Spinal cord (tissue), 10 donors: ENCODE results near the gene ULBP1. TPM values are rescaled to one million over a fixed set of nuclear protein-coding genes. Genes with fewer than 3 reads are reported as not detected.
"Not testable (repeated sequence)": the region's sequence is repeated elsewhere in the genome, so short reads cannot be mapped to it uniquely, and the experiment has no call there.

Experiments used
- DNase-seq, 6 donors: peaks; one replicate each; pipeline versions ENCODE4 v3.0.0 to v3.0.0-alpha.2; 2013 to 2015; ENCODE audit warnings: low spot score in 6 of 6, low read depth in 4 of 6
- H3K27ac ChIP-seq: one replicate; pipeline ENCODE4 v1.5.1; 2013; ENCODE audit warnings: low read depth, low read length, control low read depth
- H3K27me3 ChIP-seq: one replicate; pipeline ENCODE4 v1.6.1; 2013; ENCODE audit warnings: low read length; ENCODE audit not compliant: control insufficient read depth, insufficient read depth
- H3K36me3 ChIP-seq: one replicate; pipeline ENCODE4 v1.6.1; 2013; ENCODE audit warnings: low read length; ENCODE audit not compliant: control insufficient read depth, insufficient read depth
- H3K4me1 ChIP-seq: one replicate; pipeline ENCODE4 v1.6.1; 2013; ENCODE audit warnings: low read length; ENCODE audit not compliant: control insufficient read depth, insufficient read depth
- H3K4me3 ChIP-seq: one replicate; pipeline ENCODE4 v1.5.1; 2013; ENCODE audit warnings: low read depth, low read length, control low read depth
- H3K9me3 ChIP-seq: one replicate; pipeline ENCODE4 v1.6.1; 2013; ENCODE audit warnings: low read length; ENCODE audit not compliant: control insufficient read depth, insufficient read depth
- WGBS: methylation state at CpG from one replicate; pipeline ENCODE4 v1.1.5; 2013; ENCODE audit warnings: missing lambda C conversion rate; ENCODE audit not compliant: insufficient coverage; 5-methylcytosine and 5-hydroxymethylcytosine counted together
- polyA plus RNA-seq, 2 donors: library from polyadenylated mRNA; unstranded; fragments of 120-200 nt; gene quantifications; one replicate each; pipeline ENCODE4 v1.2.1, GENCODE V29; 2013; ENCODE audit not compliant: insufficient read length in 2 of 2
- total RNA-seq, 2 donors: library from RNA; depleted of rRNA in 1 of 2; stranded (reverse); fragments of 120-200 nt in 1 of 2; fragments of >200 nt in 1 of 2; gene quantifications; one replicate each; pipeline versions ENCODE4 v1.2.3 to v1.2.4, GENCODE V29; 2013 to 2014
- donor health status: healthy.

ULBP1 gene
- total and polyA plus RNA-seq, 4 donors: 0.17 to 1.3 (median 0.50) TPM

DNA sequence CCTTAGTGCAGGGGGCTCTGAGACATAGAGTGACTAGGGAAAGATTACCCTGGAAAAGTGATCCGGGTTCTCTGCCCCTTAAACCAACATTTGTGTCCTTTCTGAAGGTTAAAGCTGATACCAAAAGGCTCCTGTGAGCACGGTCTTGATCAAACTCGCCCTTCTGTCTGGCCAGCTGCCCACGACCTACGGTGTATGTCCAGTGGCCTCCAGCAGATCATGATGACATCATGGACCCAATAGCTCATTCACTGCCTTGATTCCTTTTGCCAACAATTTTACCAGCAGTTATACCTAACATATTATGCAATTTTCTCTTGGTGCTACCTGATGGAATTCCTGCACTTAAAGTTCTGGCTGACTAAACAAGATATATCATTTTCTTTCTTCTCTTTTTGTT lies 15.1 kb upstream of the ULBP1 start:
- Histone ChIP-seq H3K36me3 (no peaks in the 10 kb centered on the region), H3K27ac (no peak overlapping the region), H3K4me3 (no peak overlapping the region), H3K4me1 (no peaks in the 10 kb centered on the region), H3K27me3 (peaks cover 45% of the 10 kb centered on the region), H3K9me3 (no peaks in the 10 kb centered on the region)
- 70% methylated on average over 5 of the region's 5 CpGs for WGBS
- DNase-seq: no peak

DNA sequence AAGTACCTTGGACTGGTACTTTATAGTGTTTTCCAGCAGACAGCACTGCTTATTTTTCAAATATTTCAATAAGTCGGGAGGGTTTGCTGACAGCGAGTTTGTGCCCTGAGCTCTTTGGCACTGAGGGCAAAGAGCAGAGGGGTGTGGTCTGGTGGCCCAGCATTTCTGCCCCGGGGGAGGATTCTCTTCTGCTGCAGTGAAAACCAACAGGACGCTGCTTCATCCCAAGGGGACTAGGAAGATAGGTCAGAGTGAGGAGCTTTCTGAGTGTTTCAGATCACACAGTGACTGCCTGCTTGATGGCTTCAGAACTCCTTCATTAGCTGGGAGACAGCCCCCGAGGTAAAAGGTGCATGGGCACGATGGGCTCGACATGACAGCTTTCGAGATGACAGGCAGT lies 13.3 kb upstream of the ULBP1 start:
- peaks cover 56% of the 10 kb centered on the region for H3K27me3 ChIP-seq
- WGBS: 48% methylated on average over 8 of the region's 8 CpGs

DNA sequence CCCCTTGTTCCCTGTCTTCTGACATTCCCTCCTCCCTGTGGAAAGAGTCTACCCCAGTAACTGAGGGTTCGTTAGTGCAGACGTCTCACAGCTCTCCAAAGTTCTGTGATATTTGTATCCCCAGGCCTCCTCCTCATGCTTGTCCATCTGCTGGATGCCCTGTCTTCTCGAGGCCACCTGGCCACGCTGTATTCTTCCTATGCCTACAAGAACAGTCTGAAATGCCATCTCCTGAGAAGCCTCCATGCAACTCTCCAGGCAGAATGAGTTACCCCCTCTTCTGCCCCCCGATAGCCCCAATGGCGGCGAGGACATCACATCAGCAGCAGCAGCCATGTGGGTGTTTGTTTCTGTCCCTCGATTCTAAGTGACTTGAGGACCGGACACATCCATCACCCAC lies 12.6 kb upstream of the ULBP1 start:
- WGBS: 60% methylated on average over 5 of the region's 9 CpGs
- Histone ChIP-seq H3K4me1 (peaks cover 4% of the 10 kb centered on the region), H3K36me3 (no peaks in the 10 kb centered on the region), H3K4me3 (no peak overlapping the region), H3K9me3 (no peaks in the 10 kb centered on the region), H3K27me3 (peaks cover 63% of the 10 kb centered on the region), H3K27ac (no peak overlapping the region)
- DNase-seq: no peak

More for the DNA sequence above, 13.3 kb upstream of the ULBP1 start:
- H3K36me3 ChIP-seq: no peaks in the 10 kb centered on the region
- H3K9me3 ChIP-seq: no peaks in the 10 kb centered on the region
- no peak overlapping the region for H3K4me3 ChIP-seq
- H3K27ac ChIP-seq: no peak overlapping the region
- H3K4me1 ChIP-seq: peaks cover 4% of the 10 kb centered on the region
- DNase-seq: no peak

DNA sequence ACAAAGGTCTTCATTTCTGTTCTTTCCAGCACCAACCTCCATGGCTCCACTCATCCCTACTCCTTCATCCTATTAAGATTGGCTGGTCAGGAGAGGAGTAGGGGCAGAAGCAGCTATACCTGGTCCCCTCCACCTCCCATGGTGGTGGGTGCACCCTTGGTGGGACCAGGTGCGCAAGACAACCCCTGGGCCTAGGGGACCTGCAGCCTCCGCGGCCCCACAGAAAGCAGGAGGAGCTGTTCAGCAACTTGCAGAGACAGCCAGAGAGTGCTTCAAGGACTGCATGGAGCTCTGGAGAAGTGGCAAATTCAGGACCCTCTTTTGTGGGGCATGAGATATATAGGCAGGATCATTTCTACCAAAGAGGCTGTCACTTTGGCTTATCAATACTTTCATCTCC lies 12.1 kb upstream of the ULBP1 start:
- H3K27ac ChIP-seq: no peak overlapping the region
- peaks cover 4% of the 10 kb centered on the region for H3K4me1 ChIP-seq
- no peaks in the 10 kb centered on the region for H3K36me3 ChIP-seq
- no peak overlapping the region for H3K4me3 ChIP-seq
- no peak for DNase-seq
- no peaks in the 10 kb centered on the region for H3K9me3 ChIP-seq
- 60% methylated on average over 3 of the region's 3 CpGs for WGBS
- H3K27me3 ChIP-seq: peaks cover 66% of the 10 kb centered on the region

DNA sequence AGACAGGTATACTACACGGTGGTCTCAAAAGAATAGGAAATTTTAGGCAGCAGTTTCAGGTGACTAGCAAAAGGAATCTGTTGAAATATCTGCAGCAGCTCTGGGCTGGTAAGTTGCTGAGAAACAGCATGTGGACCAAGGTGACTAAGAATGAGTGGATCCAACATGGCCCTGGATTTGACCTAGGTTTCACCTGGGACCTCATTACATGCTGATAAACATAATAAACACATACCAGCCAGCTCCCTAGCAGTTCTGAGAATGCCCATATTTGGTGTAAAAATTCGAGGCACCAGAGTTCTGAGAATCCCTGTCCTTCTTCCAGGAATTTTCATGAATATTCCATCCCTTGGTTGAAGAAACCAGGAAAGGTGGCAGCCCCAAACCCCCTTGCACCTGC lies 10.4 kb upstream of the ULBP1 start:
- WGBS: 44% methylated on average over 2 of the region's 2 CpGs
- DNase-seq: not testable (repeated sequence)

DNA sequence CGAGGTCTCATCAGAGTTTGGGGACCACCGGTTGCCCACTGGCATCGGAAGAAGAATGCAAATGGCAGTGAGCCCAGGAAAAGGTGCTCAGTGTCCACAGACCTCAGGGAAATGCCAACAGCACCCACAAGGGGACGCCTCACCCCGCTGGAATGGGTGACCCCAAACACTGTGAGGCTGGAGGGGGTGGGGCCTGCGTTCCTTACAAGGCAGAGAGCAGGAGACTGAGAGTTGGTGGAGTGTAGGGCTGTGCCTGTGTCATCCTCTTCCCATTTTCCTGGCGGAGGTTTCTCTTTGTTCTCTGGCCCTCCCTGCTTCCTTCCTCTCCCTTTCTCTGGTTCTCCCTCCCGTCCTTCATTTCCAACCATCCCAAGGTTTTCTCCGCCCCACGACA lies 9.8 kb upstream of the ULBP1 start:
- H3K4me1 ChIP-seq, DNase-seq, H3K9me3 ChIP-seq, H3K36me3 ChIP-seq, H3K4me3 ChIP-seq, H3K27ac ChIP-seq: not testable (repeated sequence)
- no CpG with 5 or more reads among the region's 10 CpGs for WGBS
- peaks cover 72% of the 10 kb centered on the region for H3K27me3 ChIP-seq

More for the DNA sequence above, 10.4 kb upstream of the ULBP1 start:
- H3K9me3 ChIP-seq, H3K4me3 ChIP-seq, H3K27ac ChIP-seq, H3K4me1 ChIP-seq, H3K36me3 ChIP-seq: not testable (repeated sequence)
- peaks cover 71% of the 10 kb centered on the region for H3K27me3 ChIP-seq

DNA sequence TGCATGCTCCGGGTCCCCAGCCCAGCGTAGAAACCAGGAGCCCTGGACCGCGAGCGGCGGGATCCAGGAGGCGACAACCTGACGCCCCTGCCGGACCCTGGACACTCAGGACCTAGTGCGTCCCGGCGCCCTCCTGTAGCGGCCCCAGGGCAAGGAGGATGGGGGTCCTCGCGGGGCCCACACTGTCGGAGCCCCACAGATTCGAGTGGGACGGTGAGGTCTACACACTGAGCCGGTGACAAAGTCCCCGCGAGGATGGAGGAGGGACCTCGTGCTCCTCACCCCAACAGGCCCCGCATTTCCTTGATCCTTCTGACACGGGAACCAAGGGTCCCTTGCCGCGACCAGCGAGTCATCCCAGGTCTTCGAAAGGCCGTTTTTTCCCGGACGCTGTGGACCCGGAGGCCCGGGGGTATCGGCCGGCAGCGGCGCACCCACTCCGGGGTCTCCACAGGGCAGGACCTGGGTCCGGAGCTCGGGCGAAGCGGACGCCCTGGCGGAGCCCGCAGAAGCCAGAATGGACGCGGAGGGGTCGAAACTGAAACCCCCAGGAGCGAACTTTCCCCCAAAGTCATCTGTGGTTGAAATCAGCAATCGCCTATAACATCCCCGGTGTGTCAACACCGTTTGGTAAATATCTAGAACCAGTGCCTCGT lies 9.3 kb upstream of the ULBP1 start:
- H3K27me3 ChIP-seq: peaks cover 78% of the 10 kb centered on the region
- WGBS: 1% methylated on average over 10 of the region's 53 CpGs
- H3K36me3 ChIP-seq, DNase-seq, H3K9me3 ChIP-seq, H3K4me3 ChIP-seq, H3K27ac ChIP-seq, H3K4me1 ChIP-seq: not testable (repeated sequence)

DNA sequence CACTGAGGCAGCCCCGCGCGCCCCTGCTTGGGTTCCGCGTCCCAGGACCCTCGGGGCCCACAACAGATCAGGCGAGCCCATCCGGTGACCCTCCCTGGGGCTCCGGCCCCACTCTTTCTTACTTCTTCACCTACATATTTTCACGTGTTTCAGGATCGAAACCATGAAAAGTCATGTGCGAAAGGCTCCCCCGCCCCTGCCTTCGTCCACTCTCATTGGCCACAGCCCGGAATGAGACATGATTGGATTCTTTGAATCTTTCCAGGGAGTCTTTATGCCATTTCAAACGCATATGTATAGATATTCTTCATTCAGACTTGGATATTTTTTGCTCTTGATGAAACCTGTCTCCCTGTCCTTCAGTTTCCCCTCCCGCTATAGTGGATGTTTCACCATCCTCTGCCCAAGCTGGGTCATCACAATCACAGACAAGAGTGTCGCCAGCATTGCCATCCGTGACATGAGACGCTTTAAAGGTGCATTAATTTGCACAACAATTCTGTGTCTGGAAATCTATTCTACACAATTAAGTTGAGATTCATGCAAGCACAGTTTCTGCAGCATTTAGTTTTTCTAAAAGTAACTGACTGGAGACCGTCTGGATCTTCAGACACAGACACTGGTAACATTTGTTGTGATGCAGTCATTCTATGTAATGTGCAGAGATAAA lies 8.6 kb upstream of the ULBP1 start:
- H3K4me3 ChIP-seq: not testable (repeated sequence)
- peak in 2 of 6 donors; percentile 12 to 17 for DNase-seq
- H3K27me3 ChIP-seq: peaks cover 74% of the 10 kb centered on the region

DNA sequence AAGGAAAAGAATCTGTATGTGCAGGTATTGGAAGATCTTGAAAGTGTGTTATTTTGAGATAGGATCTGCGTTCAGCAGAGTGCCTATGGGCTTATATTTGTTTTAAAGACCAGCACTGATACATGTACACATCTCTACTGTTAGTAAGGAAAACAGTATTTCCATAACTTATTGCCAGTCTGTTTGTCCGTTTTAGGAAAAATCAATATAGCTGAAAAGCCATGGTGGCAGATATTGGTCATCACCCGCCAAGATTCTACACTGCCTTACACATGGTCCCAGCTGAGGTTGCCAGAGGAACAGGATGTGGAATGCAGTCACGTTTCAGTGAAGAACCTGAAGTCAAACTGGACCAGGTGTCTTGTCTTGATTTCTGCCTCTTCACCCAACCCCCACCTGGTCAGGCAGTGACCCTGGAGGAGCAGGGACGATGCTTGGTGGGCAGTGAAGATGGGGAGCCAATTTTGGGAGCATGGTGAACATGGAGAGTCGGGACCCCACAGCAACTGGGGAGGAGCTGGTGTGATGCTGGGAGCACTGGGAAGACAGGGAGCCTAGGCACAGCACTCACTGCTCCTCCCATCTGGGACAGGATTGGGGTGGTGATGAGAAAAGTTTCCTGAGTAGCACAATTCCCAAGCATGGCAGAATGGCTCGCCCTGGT lies 8.0 kb upstream of the ULBP1 start:
- WGBS: 10% methylated on average over 2 of the region's 7 CpGs
- not testable (repeated sequence) for H3K9me3 ChIP-seq, H3K4me1 ChIP-seq, H3K27ac ChIP-seq, H3K4me3 ChIP-seq, DNase-seq, H3K36me3 ChIP-seq
- peaks cover 73% of the 10 kb centered on the region for H3K27me3 ChIP-seq

More for the DNA sequence above, 8.6 kb upstream of the ULBP1 start:
- H3K36me3 ChIP-seq, H3K27ac ChIP-seq, H3K9me3 ChIP-seq, H3K4me1 ChIP-seq: not testable (repeated sequence)
- WGBS: 3% methylated on average over 4 of the region's 21 CpGs

DNA sequence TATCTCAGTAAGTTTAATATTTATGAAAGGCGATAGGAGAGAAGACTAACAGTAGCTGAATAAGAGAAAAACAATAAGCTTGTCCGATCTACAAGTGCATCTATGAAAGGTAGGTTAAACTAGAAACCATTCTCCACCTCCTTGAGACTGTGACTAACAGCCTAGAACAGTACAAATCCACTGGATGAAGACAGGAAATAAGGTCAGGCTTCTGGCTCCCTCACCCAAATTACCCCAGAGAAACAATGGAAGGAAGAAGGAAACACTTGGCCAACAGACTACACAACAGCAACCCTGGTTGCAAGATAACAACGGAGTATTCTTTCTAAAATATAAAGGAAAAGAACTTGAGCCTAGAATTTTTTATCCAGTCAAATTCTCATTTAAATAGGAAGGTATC lies 5.6 kb upstream of the ULBP1 start:
- peaks cover 72% of the 10 kb centered on the region for H3K27me3 ChIP-seq
- H3K36me3 ChIP-seq, H3K9me3 ChIP-seq, H3K27ac ChIP-seq, H3K4me1 ChIP-seq, DNase-seq, H3K4me3 ChIP-seq: not testable (repeated sequence)
- WGBS: no CpG with 5 or more reads among the region's 3 CpGs
